Endodermal cell (in vitro differentiated cells): ENCODE data around the gene CIPC. TPM values are rescaled to one million over a fixed set of nuclear protein-coding genes. Genes with fewer than 3 reads are reported as not detected.
A peak's percentile ranks its signal among the peaks of the same experiment; 100 is the strongest.

Source experiments
- DNase-seq: peaks from one replicate; pipeline ENCODE4 v3.0.0-alpha.2; 2017
- H3K27ac ChIP-seq: 2 replicates; pipeline ENCODE4 v1.5.1; 2013; ENCODE audit warnings: mild to moderate bottlenecking, low read depth, low read length, moderate library complexity
- H3K27me3 ChIP-seq: 2 replicates; pipeline ENCODE4 v1.6.1; 2013; ENCODE audit warnings: mild to moderate bottlenecking, low read length, moderate library complexity; ENCODE audit not compliant: insufficient read depth, control insufficient read depth, poor library complexity, severe bottlenecking
- H3K36me3 ChIP-seq: 2 replicates; pipeline ENCODE4 v1.7.0; 2013; ENCODE audit warnings: mild to moderate bottlenecking, low read length, moderate library complexity; ENCODE audit not compliant: control insufficient read depth, insufficient read depth
- H3K4me1 ChIP-seq: one replicate; pipeline ENCODE4 v1.7.0; 2013; ENCODE audit warnings: low read length; ENCODE audit not compliant: control insufficient read depth, insufficient read depth
- H3K4me3 ChIP-seq: 2 replicates; pipeline ENCODE4 v1.5.1; 2013; ENCODE audit warnings: mild to moderate bottlenecking, low read length, moderate library complexity
- H3K9ac ChIP-seq: 2 replicates; pipeline ENCODE4 v1.6.1; 2013; ENCODE audit warnings: mild to moderate bottlenecking, low read length, moderate library complexity; ENCODE audit not compliant: poor library complexity, severe bottlenecking; ENCODE audit errors: extremely low read depth
- H3K9me3 ChIP-seq: 2 replicates; pipeline ENCODE4 v1.6.1; 2013; ENCODE audit warnings: mild to moderate bottlenecking, low read length, moderate library complexity; ENCODE audit not compliant: control insufficient read depth
- H3K27ac Mint-ChIP-seq: 2 replicates; pipeline ENCODE4 v1.8.0; 2020; ENCODE audit warnings: mixed read lengths
- H3K27me3 Mint-ChIP-seq: 2 replicates; pipeline ENCODE4 v1.8.0; 2021; ENCODE audit warnings: mild to moderate bottlenecking, mixed read lengths; ENCODE audit not compliant: insufficient read depth
- H3K36me3 Mint-ChIP-seq: 2 replicates; pipeline ENCODE4 v1.8.0; 2020; ENCODE audit warnings: low read depth, mixed read lengths
- H3K4me1 Mint-ChIP-seq: 2 replicates; pipeline ENCODE4 v1.8.0; 2020; ENCODE audit warnings: mixed read lengths
- H3K4me3 Mint-ChIP-seq: 2 replicates; pipeline ENCODE4 v1.8.0; 2020; ENCODE audit warnings: mild to moderate bottlenecking, moderate library complexity, mixed read lengths
- H3K9me3 Mint-ChIP-seq: 2 replicates; pipeline ENCODE4 v1.8.0; 2020; ENCODE audit warnings: mild to moderate bottlenecking, mixed read lengths
- CTCF ChIP-seq: fragments of 200-600 bp; sonication (generic); conservative IDR thresholded peaks from 2 replicates; pipeline ENCODE4 v1.5.0; 2021; ENCODE audit warnings: antibody characterized with exemption, mild to moderate bottlenecking
- WGBS, 2 experiments: methylation state at CpG; one replicate each; pipeline versions ENCODE4 v1.1.5 to v1.1.7; 2013; ENCODE audit warnings: missing lambda C conversion rate in 2 of 2, mixed read lengths in 1 of 2; ENCODE audit not compliant: insufficient coverage in 1 of 2, insufficient read length in 1 of 2; 5-methylcytosine and 5-hydroxymethylcytosine counted together
- total RNA-seq, 2 donors: library from RNA; stranded (reverse); fragmentation: NEBNext Ultra II Directional in 1 of 2; extraction: Animal tissue kit (Norgen Biotek cat#: 25700) in 1 of 2; gene quantifications; 2 replicates in 1 of 2; 3 replicates in 1 of 2; pipeline ENCODE4 v1.2.1, GENCODE V29; 2021

Gene CIPC
- total RNA-seq, 2 donors from 2014 or later: 16.2 to 22.5 TPM

DNA sequence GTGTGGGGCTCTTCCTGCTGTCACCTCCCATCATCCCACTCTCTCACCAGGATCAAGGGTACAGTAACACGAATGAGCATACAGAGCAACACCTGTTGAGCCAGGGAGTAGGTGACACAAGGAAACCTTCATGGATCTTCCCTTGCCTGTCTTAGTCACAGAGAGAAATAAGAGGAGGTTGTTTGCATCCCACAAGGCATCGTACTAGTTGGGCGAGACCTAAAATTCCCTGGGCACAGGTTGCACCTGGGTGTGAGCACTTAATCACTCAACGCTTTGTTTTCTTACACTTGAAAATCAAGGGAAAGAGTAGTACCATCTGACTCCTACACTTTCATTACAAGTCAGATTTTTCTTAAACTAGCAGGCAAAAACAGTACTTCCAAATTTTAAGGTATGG, 16.6 kb downstream of the CIPC start:
- Mint-ChIP-seq H3K4me1 (peaks cover 17% of the 10 kb centered on the region), H3K27ac (no peak overlapping the region), H3K9me3 (no peaks in the 10 kb centered on the region), H3K4me3 (no peak overlapping the region), H3K36me3 (peaks cover 40% of the 10 kb centered on the region), H3K27me3 (no peaks in the 10 kb centered on the region)
- WGBS, 2 experiments: 85 to 95% methylated on average over 4 of the region's 4 CpGs
- TF ChIP-seq CTCF: no peak
- H3K36me3 ChIP-seq: peaks cover 50% of the 10 kb centered on the region
- peaks cover 11% of the 10 kb centered on the region for H3K4me1 ChIP-seq
- no peak overlapping the region for H3K9ac ChIP-seq
- no peaks in the 10 kb centered on the region for H3K9me3 ChIP-seq
- no peaks in the 10 kb centered on the region for H3K27me3 ChIP-seq
- no peak overlapping the region for H3K4me3 ChIP-seq
- H3K27ac ChIP-seq: no peak overlapping the region
- DNase-seq: no peak

DNA sequence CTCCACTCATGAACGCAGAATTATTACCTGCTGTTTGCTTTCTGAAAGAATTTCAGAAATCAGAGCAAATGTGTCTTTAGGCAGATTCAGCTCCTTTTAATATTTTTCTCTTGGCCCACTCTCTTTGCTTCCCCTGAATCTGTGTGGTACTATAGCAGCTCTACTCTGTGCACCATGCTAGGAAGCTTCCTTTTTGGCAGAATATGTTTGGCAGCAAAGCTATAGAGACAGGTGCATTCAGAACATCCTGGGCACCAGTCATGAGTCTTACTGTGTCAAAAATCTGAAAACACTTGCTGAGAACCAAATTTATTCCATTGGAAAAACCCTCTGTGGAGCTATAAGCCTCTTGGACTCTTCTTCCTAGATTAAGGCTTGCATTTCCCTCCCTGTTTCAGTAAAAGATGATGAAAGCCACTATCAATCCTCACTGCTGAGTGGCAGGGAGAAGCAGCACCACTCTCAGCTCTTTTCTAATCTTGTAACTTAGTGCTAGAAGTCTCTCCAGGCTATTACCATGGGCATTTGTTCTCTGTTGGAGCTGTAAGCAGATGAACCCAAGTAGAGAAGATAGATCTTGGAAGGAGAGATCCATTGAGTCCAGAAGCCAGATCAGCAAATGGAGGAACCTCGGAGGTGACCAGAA, 18.2 kb downstream of the CIPC start:
- Histone ChIP-seq H3K27me3 (no peaks in the 10 kb centered on the region), H3K4me1 (peaks cover 3% of the 10 kb centered on the region), H3K9ac (no peak overlapping the region), H3K27ac (no peak overlapping the region), H3K36me3 (peaks cover 48% of the 10 kb centered on the region), H3K9me3 (no peaks in the 10 kb centered on the region), H3K4me3 (no peak overlapping the region)
- H3K9me3 Mint-ChIP-seq: no peaks in the 10 kb centered on the region
- no peaks in the 10 kb centered on the region for H3K27me3 Mint-ChIP-seq
- TF ChIP-seq CTCF: no peak
- DNase-seq: no peak
- no peak overlapping the region for H3K4me3 Mint-ChIP-seq
- WGBS, 2 experiments: 82 to 97% methylated on average over 2 of the region's 2 CpGs
- peaks cover 43% of the 10 kb centered on the region for H3K36me3 Mint-ChIP-seq
- no peak overlapping the region for H3K27ac Mint-ChIP-seq
- peaks cover 3% of the 10 kb centered on the region for H3K4me1 Mint-ChIP-seq

GRCh38 chr14:77119851-77120250, 21.8 kb downstream of the CIPC start:
- no peak overlapping the region for H3K4me3 ChIP-seq

More at GRCh38 chr14:77119851-77120250, 21.8 kb downstream of the CIPC start:
- H3K9me3 Mint-ChIP-seq: no peaks in the 10 kb centered on the region
- no peak overlapping the region for H3K27ac Mint-ChIP-seq
- peak; percentile 23 for DNase-seq
- no peaks in the 10 kb centered on the region for H3K27me3 ChIP-seq
- H3K9ac ChIP-seq: no peak overlapping the region
- peaks cover 11% of the 10 kb centered on the region for H3K4me1 Mint-ChIP-seq
- H3K4me3 Mint-ChIP-seq: no peak overlapping the region
- WGBS, 2 experiments: 96% methylated on average over 7 of the region's 7 CpGs
- H3K27me3 Mint-ChIP-seq: peaks cover 11% of the 10 kb centered on the region
- no peaks in the 10 kb centered on the region for H3K9me3 ChIP-seq
- TF ChIP-seq CTCF: no peak
- no peak overlapping the region for H3K27ac ChIP-seq
- peaks cover 8% of the 10 kb centered on the region for H3K4me1 ChIP-seq
- H3K36me3 Mint-ChIP-seq: peaks cover 19% of the 10 kb centered on the region
- peaks cover 14% of the 10 kb centered on the region for H3K36me3 ChIP-seq
